GM18505 (cell line): ENCODE data around the gene GGPS1.
A peak's percentile ranks its signal among the peaks of the same experiment; 100 is the strongest.

Source experiments
- ATAC-seq: cut with Tn5 transposase; IDR thresholded peaks from one replicate; pipeline ENCODE4 v1.9.1; 2021; ENCODE audit not compliant: unreplicated experiment
- POLR2A ChIP-seq: IDR thresholded peaks from 4 replicates; pipeline ENCODE4 v1.6.1; 2011; ENCODE audit warnings: borderline replicate concordance; ENCODE audit not compliant: insufficient read depth, insufficient read length; ENCODE audit errors: extremely low read depth

Gene GGPS1

GRCh38 chr1:235315173-235315572, 13.2 kb upstream of the GGPS1 start:
- TF ChIP-seq POLR2A: no peak
- no peak for ATAC-seq

- TF ChIP-seq POLR2A: no peak
- no peak for ATAC-seq
Measured at GRCh38 chr1:235315735-235316134, 12.6 kb upstream of the GGPS1 start.

- no peak for ATAC-seq
- TF ChIP-seq POLR2A: no peak
Measured at GRCh38 chr1:235317168-235317567, 11.2 kb upstream of the GGPS1 start.

GRCh38 chr1:235319255-235319654, 9.1 kb upstream of the GGPS1 start:
- no peak for ATAC-seq
- no peak for TF ChIP-seq POLR2A

GRCh38 chr1:235320521-235321179, 7.7 kb upstream of the GGPS1 start:
- TF ChIP-seq POLR2A: no peak
- no peak for ATAC-seq

GRCh38 chr1:235324296-235324695, 4.1 kb upstream of the GGPS1 start:
- no peak for ATAC-seq
- TF ChIP-seq POLR2A: no peak

GRCh38 chr1:235325139-235325538, 3.2 kb upstream of the GGPS1 start:
- TF ChIP-seq POLR2A: no peak
- no peak for ATAC-seq

GRCh38 chr1:235325854-235326253, 2.5 kb upstream of the GGPS1 start:
- no peak for TF ChIP-seq POLR2A
- no peak for ATAC-seq

GRCh38 chr1:235326719-235327558, 1.4 kb upstream of the GGPS1 start:
- no peak for TF ChIP-seq POLR2A
- peak; percentile 17 for ATAC-seq

- ATAC-seq: peak; percentile 11
- peak; percentile 56 for TF ChIP-seq POLR2A
Measured at GRCh38 chr1:235327559-235328270, 655 bp upstream of the GGPS1 start, which contains the start of gene ARID4B. TSS of gene ARID4B (minus strand) at chr1:235328179. CDS start at chr1:235326919, 1,260 bp downstream.

- ATAC-seq: peak; percentile 22
- TF ChIP-seq POLR2A: no peak
Measured at GRCh38 chr1:235329139-235329902, 951 bp downstream of the GGPS1 start.

GRCh38 chr1:235330918-235331285, 2.5 kb downstream of the GGPS1 start:
- TF ChIP-seq POLR2A: no peak

GRCh38 chr1:235331401-235331800, 3.0 kb downstream of the GGPS1 start:
- no peak for ATAC-seq
- no peak for TF ChIP-seq POLR2A

More at GRCh38 chr1:235330918-235331285, 2.5 kb downstream of the GGPS1 start:
- ATAC-seq: no peak
